T-cell (primary cell): Measurements from ENCODE around the gene DRC1. TPM values are rescaled to one million over a fixed set of nuclear protein-coding genes. Genes with fewer than 3 reads are reported as not detected.

Source experiments
- ATAC-seq, 4 experiments: fragments of 200-7000 bp in 3 of 4; fragments of 150-1000 bp in 1 of 4; cut with Tn5 transposase; replicated peaks in 1 of 4; 1 replicate in 3 of 4; 2 replicates in 1 of 4; pipeline ENCODE4 v1.10.0; 2021; ENCODE audit warnings: moderate library complexity in 3 of 4, mild to moderate bottlenecking in 2 of 4, moderate number of reproducible peaks in 1 of 4
- CTCF ChIA-PET, 2 donors: fragments of 300-600 bp; sonication (Branson Sonifier 250); formaldehyde crosslinking; loops; one replicate each; lab custom pipeline; 2022; ENCODE audit warnings: antibody characterized with exemption in 2 of 2; lab: Charles Lee
- POLR2A ChIA-PET, 2 donors: fragments of 300-600 bp; sonication (Branson Sonifier 250); formaldehyde crosslinking; loops; one replicate each; lab custom pipeline; 2022; ENCODE audit warnings: antibody characterized with exemption in 2 of 2; lab: Charles Lee
- DNase-seq, 35 experiments: peaks; one replicate each; pipeline versions ENCODE4 v3.0.0 to v3.0.0-alpha.2; 2013 to 2023
- H3K27ac ChIP-seq: one replicate; pipeline ENCODE4 v1.5.1; 2013; ENCODE audit warnings: low read length
- H3K27me3 ChIP-seq, 2 experiments: replicated peaks in 1 of 2; 1 replicate in 1 of 2; 2 replicates in 1 of 2; pipeline versions ENCODE4 v1.6.1 to v1.7.0; 2013; ENCODE audit warnings: low read length in 1 of 2, mixed read lengths in 1 of 2; ENCODE audit not compliant: control insufficient read depth in 2 of 2, insufficient read depth in 2 of 2; ENCODE audit errors: extremely low read depth in 1 of 2
- H3K36me3 ChIP-seq, 2 donors: 1 replicate in 1 of 2; 2 replicates in 1 of 2; pipeline versions ENCODE4 v1.6.1 to v1.7.0; 2013; ENCODE audit warnings: low read length in 1 of 2; ENCODE audit not compliant: control insufficient read depth in 2 of 2, insufficient read depth in 1 of 2; ENCODE audit errors: extremely low read depth in 1 of 2
- H3K4me1 ChIP-seq, 2 experiments: 1 replicate in 1 of 2; 2 replicates in 1 of 2; pipeline versions ENCODE4 v1.6.1 to v1.7.0; 2013; ENCODE audit warnings: low read length in 2 of 2, mixed read lengths in 1 of 2; ENCODE audit not compliant: insufficient read depth in 2 of 2, control insufficient read depth in 1 of 2; ENCODE audit errors: extremely low read depth in 1 of 2
- H3K4me3 ChIP-seq, 2 donors: 1 replicate in 1 of 2; 2 replicates in 1 of 2; pipeline versions ENCODE4 v1.5.1 to v1.7.0; 2013; ENCODE audit warnings: mild to moderate bottlenecking in 2 of 2, low read length in 1 of 2, moderate library complexity in 1 of 2; ENCODE audit not compliant: control insufficient read depth in 1 of 2; ENCODE audit errors: extremely low read depth in 1 of 2
- H3K9me3 ChIP-seq: 2 replicates; pipeline ENCODE4 v1.7.0; 2013
- H3K27ac Mint-ChIP-seq, 2 donors: one replicate each; pipeline ENCODE4 v1.8.0; 2020 to 2021; ENCODE audit warnings: mild to moderate bottlenecking in 2 of 2, mixed read lengths in 2 of 2
- H3K27me3 Mint-ChIP-seq, 2 donors: one replicate each; pipeline ENCODE4 v1.8.0; 2021 to 2022; ENCODE audit warnings: mixed read lengths in 2 of 2
- H3K36me3 Mint-ChIP-seq: one replicate; pipeline ENCODE4 v1.8.0; 2021; ENCODE audit warnings: mixed read lengths
- H3K4me1 Mint-ChIP-seq, 3 donors: one replicate each; pipeline ENCODE4 v1.8.0; 2020 to 2022; ENCODE audit warnings: mixed read lengths in 3 of 3, mild to moderate bottlenecking in 1 of 3
- H3K4me3 Mint-ChIP-seq, 3 donors: one replicate each; pipeline ENCODE4 v1.8.0; 2020 to 2022; ENCODE audit warnings: mild to moderate bottlenecking in 3 of 3, mixed read lengths in 3 of 3, moderate library complexity in 3 of 3
- H3K9me3 Mint-ChIP-seq, 3 donors: one replicate each; pipeline ENCODE4 v1.8.0; 2020 to 2022; ENCODE audit warnings: mixed read lengths in 3 of 3
- WGBS: methylation state at CpG from one replicate; pipeline ENCODE4 v1.1.5; 2013; ENCODE audit warnings: missing lambda C conversion rate; ENCODE audit not compliant: insufficient coverage; 5-methylcytosine and 5-hydroxymethylcytosine counted together
- total RNA-seq, 35 experiments: library from RNA in 6 of 35; stranded (reverse) in 6 of 35; fragments of 120-200 nt in 1 of 35; gene quantifications; one replicate each; pipeline versions ENCODE4 v1.2.1 to v1.2.4 and lab custom pipeline; 2013 to 2026

Gene DRC1
- total RNA-seq, 5 donors from 2014 or later (not counting 1 experiment from before 2014, with no cell fraction given): not detected

DNA sequence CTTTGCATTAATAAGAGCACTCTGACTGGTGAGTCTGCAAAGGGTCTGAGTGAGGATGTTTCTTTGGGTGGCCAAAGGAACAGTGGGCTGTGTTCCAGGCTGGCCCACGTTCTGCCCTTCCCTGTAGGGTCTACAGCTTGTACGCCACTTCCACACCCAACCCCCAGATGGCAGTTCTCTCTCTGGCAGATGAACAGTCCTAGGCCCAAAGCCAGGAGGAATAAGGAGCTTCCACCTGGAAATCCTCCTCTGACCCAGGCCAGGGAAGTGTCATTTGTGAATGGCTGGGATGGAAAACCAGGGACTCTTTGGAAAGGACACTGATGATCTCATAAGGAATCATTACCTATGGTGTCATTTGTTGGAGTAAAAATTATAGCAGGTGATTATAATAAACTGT is 69.6 kb downstream of the DRC1 start:
- CTCF ChIA-PET: no interaction called here
- no peaks in the 10 kb centered on the region for H3K27me3 ChIP-seq
- H3K4me3 ChIP-seq: no peak overlapping the region
- Mint-ChIP-seq H3K4me3 (no peak overlapping the region), H3K4me1 (no peaks in the 10 kb centered on the region), H3K36me3 (peaks cover 6% of the 10 kb centered on the region), H3K27ac (no peak overlapping the region), H3K27me3 (no peaks in the 10 kb centered on the region), H3K9me3 (peaks cover 0 to 17% (median 7%) of the 10 kb centered on the region in 3 donors)
- POLR2A ChIA-PET: no interaction called here
- no peak for DNase-seq
- H3K9me3 ChIP-seq: no peaks in the 10 kb centered on the region
- H3K27ac ChIP-seq: no peak overlapping the region
- no CpG with 5 or more reads among the region's 2 CpGs for WGBS
- no peak for ATAC-seq
- no peaks in the 10 kb centered on the region for H3K36me3 ChIP-seq
- H3K4me1 ChIP-seq: no peaks in the 10 kb centered on the region

DNA sequence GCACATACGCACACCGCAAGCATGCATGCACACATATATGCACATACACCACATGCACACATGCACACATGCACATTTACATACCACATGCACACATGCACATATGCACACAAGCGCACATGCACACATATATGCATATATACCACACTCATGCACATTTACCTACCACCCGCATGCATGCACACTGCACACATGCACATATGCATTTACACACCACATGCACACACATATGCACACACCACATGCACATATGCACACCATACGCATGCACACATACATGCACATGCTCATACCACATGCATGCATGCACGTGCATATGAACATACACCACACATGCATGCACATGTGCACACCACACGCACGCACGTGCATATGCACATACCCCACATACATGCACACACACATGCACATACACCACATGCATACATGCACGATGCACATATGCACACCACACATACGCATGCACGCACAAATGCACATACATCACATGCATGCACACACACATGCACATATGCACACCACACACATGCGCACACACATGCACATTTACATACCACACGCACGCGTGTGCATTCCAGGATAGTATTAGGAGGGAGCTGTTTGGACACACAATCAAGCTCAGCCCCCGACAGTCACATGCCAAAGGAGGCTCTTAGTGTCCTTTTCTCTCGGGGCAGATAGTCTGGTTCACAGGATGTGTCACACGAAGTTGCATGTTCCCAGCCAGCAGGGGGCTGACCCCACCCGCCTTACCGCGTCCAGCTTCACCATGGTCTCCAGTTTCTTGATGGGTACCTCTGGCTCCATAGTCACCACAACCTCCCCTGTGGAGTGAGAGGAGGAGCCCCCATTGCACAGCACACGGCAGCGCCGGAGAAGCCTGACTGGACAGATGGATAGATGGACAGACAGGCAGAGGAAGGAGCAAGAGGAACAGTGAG is 70.3 kb downstream of the DRC1 start:
- Histone ChIP-seq H3K36me3 (no peaks in the 10 kb centered on the region), H3K27ac (no peak overlapping the region), H3K27me3 (no peaks in the 10 kb centered on the region), H3K9me3 (no peaks in the 10 kb centered on the region), H3K4me1 (peaks cover 0 to 1% of the 10 kb centered on the region in 2 experiments), H3K4me3 (no peak overlapping the region)
- POLR2A ChIA-PET: no interaction called here
- Mint-ChIP-seq H3K4me1 (no peaks in the 10 kb centered on the region), H3K9me3 (peaks cover 0 to 17% (median 7%) of the 10 kb centered on the region in 3 donors), H3K27me3 (no peaks in the 10 kb centered on the region), H3K36me3 (peaks cover 6% of the 10 kb centered on the region), H3K27ac (no peak overlapping the region), H3K4me3 (no peak overlapping the region)
- ATAC-seq (no peak), DNase-seq (no peak)
- WGBS: 92% methylated on average over 22 of the region's 25 CpGs
- CTCF ChIA-PET: no interaction called here

DNA sequence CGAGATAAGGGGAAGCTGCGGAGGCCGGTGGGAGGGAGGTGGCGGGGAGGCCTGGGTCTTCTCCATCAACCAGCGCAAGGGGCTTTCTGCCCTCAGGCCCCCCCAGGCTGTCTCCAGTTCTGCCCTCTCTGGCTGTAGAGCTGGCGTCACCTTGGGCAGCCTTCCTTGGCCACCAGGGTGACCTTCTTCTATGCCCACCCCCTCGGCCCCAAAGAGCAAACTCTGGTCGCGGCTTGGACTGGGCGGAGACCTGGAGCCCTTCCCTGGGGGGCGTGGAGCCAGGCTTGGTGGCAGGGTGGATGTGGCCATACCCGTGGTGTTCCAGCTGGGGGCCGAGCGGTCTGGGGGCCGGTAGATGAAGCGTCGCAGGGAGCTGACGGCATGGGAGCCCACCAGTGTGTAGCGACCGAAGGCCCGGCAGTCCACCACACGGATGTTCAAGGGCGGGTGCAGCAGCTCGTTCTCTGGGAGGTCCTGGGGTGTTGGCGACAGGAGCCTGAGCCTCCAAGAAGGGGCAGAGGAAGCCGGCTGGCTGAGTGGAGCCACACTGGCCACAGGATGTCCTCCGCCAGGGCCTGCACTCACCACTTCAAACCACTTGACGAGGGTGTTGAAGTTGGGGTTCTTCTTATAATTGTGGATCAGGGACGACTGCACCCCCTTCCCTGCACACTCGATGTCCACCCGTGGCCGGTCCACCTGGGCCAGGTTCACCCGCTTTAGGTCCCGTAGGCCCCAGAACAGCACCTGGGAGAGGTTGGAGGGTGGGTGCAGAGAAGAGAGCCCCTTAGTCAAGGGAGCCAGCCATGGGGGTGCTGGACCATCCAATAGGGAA is 71.3 kb downstream of the DRC1 start:
- H3K27me3 ChIP-seq: no peaks in the 10 kb centered on the region
- H3K27ac ChIP-seq: no peak overlapping the region
- WGBS: 94% methylated on average over 24 of the region's 34 CpGs
- ChIA-PET CTCF (no interaction called here), POLR2A (no interaction called here)
- DNase-seq (no peak), ATAC-seq (no peak)
- no peaks in the 10 kb centered on the region for H3K9me3 ChIP-seq
- H3K4me3 ChIP-seq: no peak overlapping the region
- Mint-ChIP-seq H3K9me3 (peaks cover 0 to 17% (median 7%) of the 10 kb centered on the region in 3 donors), H3K4me3 (no peak overlapping the region), H3K4me1 (peaks cover 4 to 7% (median 4%) of the 10 kb centered on the region in 3 donors), H3K27ac (no peak overlapping the region), H3K27me3 (no peaks in the 10 kb centered on the region), H3K36me3 (peaks cover 6% of the 10 kb centered on the region)
- peaks cover 0 to 11% of the 10 kb centered on the region in 2 experiments for H3K4me1 ChIP-seq
- H3K36me3 ChIP-seq: no peaks in the 10 kb centered on the region

DNA sequence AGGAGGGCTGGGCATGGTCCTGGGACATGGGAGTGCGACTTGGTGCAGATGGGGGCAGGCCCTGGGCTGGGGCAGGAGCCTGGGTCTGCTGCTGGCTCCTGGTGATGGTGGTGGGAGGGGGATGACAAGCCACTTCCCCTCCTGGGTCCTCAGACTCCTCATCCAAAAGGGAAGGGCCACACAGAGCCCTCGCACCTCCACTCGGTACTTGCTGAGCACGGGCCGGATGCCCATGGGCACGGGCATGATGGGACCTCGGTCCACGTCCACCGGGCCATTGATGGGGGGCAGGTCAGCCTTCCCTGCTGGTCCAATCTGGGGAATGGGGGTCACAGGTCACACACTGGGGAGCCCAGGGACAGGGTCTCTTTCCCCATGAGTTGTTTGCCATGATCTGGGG is 72.1 kb downstream of the DRC1 start:
- H3K4me1 ChIP-seq: peaks cover 0 to 13% of the 10 kb centered on the region in 2 experiments
- H3K27me3 Mint-ChIP-seq: no peaks in the 10 kb centered on the region
- H3K27me3 ChIP-seq: no peaks in the 10 kb centered on the region
- CTCF ChIA-PET: interaction anchor here in 1 of 2 donors (0.7 kb wide), 1 partner anchor 1824 kb away, joined by 4 read pairs; no protein-coding TSS in a partner anchor
- H3K27ac Mint-ChIP-seq: no peak overlapping the region
- 97% methylated on average over 8 of the region's 9 CpGs for WGBS
- H3K4me3 Mint-ChIP-seq: no peak overlapping the region
- ATAC-seq: no peak
- POLR2A ChIA-PET: no interaction called here
- DNase-seq: no peak
- peaks cover 4 to 8% (median 4%) of the 10 kb centered on the region in 3 donors for H3K4me1 Mint-ChIP-seq
- H3K36me3 Mint-ChIP-seq: peaks cover 6% of the 10 kb centered on the region
- H3K4me3 ChIP-seq: no peak overlapping the region
- no peaks in the 10 kb centered on the region for H3K9me3 ChIP-seq
- H3K9me3 Mint-ChIP-seq: peaks cover 0 to 12% (median 7%) of the 10 kb centered on the region in 3 donors
- no peaks in the 10 kb centered on the region for H3K36me3 ChIP-seq
- no peak overlapping the region for H3K27ac ChIP-seq

DNA sequence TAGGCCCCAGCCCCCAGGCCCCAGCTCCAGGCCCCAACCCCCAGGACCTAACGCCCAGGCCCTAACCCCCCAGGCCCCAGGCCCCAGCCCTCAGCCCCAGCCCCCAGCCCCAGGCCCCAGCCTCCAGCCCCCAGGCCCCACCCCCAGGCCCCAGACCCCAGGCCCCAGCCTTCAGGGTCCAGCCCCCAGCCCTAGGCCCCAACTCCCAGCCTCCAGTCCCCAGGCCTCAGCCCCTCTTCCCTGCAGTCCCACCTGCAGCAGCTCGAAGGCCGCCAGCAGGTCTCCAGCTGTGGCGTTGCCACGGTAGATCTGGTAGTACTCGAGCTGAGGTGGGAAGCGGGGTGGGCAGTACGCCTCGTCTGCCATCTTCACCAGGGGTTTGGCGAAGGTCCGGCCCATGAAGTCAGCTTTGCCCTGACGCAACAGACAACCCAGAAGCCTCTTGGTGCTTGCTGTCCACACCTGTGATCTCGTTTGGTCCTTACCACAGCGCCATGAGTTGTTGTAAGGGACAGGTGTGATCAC is 72.6 kb downstream of the DRC1 start:
- H3K36me3 Mint-ChIP-seq: peaks cover 4% of the 10 kb centered on the region
- H3K4me3 ChIP-seq: no peak overlapping the region
- no peak overlapping the region for H3K27ac Mint-ChIP-seq
- peaks cover 4 to 8% (median 4%) of the 10 kb centered on the region in 3 donors for H3K4me1 Mint-ChIP-seq
- POLR2A ChIA-PET: no interaction called here
- peaks cover 0 to 9% (median 4%) of the 10 kb centered on the region in 3 donors for H3K9me3 Mint-ChIP-seq
- no peak overlapping the region for H3K4me3 Mint-ChIP-seq
- 92% methylated on average over 13 of the region's 14 CpGs for WGBS
- no peak overlapping the region for H3K27ac ChIP-seq
- peaks cover 0 to 13% of the 10 kb centered on the region in 2 experiments for H3K4me1 ChIP-seq
- no peaks in the 10 kb centered on the region for H3K9me3 ChIP-seq
- DNase-seq (no peak), ATAC-seq (no peak)
- CTCF ChIA-PET: interaction anchor here in 1 of 2 donors (0.7 kb wide), 1 partner anchor 1825 kb away, joined by 4 read pairs; no protein-coding TSS in a partner anchor
- no peaks in the 10 kb centered on the region for H3K36me3 ChIP-seq
- no peaks in the 10 kb centered on the region for H3K27me3 Mint-ChIP-seq
- H3K27me3 ChIP-seq: peaks cover 0 to 2% of the 10 kb centered on the region in 2 experiments

DNA sequence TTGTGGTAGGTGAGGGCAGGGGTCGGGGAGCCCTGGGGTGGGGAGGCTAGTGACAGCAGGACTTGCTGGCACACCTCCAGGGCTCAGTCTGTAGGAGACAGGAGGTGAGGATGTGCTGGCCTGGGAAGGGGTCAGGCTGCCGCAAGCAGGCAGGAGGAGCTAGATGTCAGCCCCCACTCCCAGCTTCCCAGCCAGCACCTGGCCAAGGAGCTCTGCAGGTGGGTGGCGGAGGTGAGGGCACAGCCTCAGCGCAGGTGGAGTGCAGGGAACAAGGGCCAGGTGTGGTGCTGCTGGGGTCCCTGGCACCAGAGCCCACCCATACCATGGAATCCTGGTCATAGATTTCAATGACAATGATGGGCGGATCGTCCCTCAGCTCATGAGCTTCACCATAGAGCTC is 73.3 kb downstream of the DRC1 start:
- H3K27ac Mint-ChIP-seq: no peak overlapping the region

More for the DNA sequence above, 73.3 kb downstream of the DRC1 start:
- Histone ChIP-seq H3K36me3 (no peaks in the 10 kb centered on the region), H3K27ac (no peak overlapping the region), H3K27me3 (peaks cover 0 to 6% of the 10 kb centered on the region in 2 experiments), H3K4me3 (no peak overlapping the region), H3K4me1 (peaks cover 0 to 13% of the 10 kb centered on the region in 2 experiments), H3K9me3 (no peaks in the 10 kb centered on the region)
- Mint-ChIP-seq H3K27me3 (no peaks in the 10 kb centered on the region), H3K4me1 (peaks cover 4 to 8% (median 4%) of the 10 kb centered on the region in 3 donors), H3K4me3 (no peak overlapping the region), H3K36me3 (no peaks in the 10 kb centered on the region), H3K9me3 (peaks cover 0 to 2% (median 0%) of the 10 kb centered on the region in 3 donors)
- ATAC-seq (no peak), DNase-seq (no peak)
- WGBS: 90% methylated on average over 2 of the region's 6 CpGs
- ChIA-PET POLR2A (no interaction called here), CTCF (no interaction called here)
